HL-60 (cell line): Measurements from ENCODE around the gene DPEP2.

ENCODE experiments used
- GABPA ChIP-seq: IDR thresholded peaks from 2 replicates; pipeline ENCODE4 v1.6.1; 2012; ENCODE audit warnings: low read depth
- POLR2AphosphoS5 ChIP-seq: IDR thresholded peaks from 2 replicates; pipeline ENCODE4 v1.6.1; 2012; ENCODE audit warnings: low read depth
- TF ChIP-seq, protein P1 (sequence below): IDR thresholded peaks from 2 replicates; pipeline ENCODE4 v1.6.1; 2012; ENCODE audit warnings: low read depth; ENCODE audit not compliant: insufficient replicate concordance
- TF ChIP-seq, protein P2 (sequence below): IDR thresholded peaks from one replicate; pipeline ENCODE4 v1.5.1; 2011; ENCODE audit warnings: low read length, control low read depth, inconsistent platforms; ENCODE audit not compliant: insufficient read depth

DNA sequence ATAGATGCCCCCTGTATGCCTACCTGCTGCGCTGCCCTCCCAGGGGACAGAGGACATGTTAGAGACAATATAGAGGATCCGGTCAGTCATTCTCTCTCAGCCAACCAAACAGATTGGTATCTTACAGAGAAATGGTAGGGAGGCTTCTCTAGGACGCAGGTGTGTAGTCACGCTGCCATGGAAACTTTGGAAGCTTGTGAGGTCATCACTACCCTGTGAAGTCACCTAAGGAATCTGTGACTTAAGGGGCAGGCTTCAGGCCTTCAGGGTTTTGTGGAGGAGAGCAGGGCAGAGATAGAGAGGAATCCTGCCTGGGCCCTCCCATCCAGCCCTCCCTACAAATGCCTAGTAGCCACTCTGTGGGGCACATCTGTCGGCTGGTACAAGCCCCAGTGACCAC, 16.4 kb upstream of the DPEP2 start, which contains the start of gene DPEP2NB:
- TF ChIP-seq, protein P1, sequence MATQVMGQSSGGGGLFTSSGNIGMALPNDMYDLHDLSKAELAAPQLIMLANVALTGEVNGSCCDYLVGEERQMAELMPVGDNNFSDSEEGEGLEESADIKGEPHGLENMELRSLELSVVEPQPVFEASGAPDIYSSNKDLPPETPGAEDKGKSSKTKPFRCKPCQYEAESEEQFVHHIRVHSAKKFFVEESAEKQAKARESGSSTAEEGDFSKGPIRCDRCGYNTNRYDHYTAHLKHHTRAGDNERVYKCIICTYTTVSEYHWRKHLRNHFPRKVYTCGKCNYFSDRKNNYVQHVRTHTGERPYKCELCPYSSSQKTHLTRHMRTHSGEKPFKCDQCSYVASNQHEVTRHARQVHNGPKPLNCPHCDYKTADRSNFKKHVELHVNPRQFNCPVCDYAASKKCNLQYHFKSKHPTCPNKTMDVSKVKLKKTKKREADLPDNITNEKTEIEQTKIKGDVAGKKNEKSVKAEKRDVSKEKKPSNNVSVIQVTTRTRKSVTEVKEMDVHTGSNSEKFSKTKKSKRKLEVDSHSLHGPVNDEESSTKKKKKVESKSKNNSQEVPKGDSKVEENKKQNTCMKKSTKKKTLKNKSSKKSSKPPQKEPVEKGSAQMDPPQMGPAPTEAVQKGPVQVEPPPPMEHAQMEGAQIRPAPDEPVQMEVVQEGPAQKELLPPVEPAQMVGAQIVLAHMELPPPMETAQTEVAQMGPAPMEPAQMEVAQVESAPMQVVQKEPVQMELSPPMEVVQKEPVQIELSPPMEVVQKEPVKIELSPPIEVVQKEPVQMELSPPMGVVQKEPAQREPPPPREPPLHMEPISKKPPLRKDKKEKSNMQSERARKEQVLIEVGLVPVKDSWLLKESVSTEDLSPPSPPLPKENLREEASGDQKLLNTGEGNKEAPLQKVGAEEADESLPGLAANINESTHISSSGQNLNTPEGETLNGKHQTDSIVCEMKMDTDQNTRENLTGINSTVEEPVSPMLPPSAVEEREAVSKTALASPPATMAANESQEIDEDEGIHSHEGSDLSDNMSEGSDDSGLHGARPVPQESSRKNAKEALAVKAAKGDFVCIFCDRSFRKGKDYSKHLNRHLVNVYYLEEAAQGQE: no peak
- TF ChIP-seq, protein P2, sequence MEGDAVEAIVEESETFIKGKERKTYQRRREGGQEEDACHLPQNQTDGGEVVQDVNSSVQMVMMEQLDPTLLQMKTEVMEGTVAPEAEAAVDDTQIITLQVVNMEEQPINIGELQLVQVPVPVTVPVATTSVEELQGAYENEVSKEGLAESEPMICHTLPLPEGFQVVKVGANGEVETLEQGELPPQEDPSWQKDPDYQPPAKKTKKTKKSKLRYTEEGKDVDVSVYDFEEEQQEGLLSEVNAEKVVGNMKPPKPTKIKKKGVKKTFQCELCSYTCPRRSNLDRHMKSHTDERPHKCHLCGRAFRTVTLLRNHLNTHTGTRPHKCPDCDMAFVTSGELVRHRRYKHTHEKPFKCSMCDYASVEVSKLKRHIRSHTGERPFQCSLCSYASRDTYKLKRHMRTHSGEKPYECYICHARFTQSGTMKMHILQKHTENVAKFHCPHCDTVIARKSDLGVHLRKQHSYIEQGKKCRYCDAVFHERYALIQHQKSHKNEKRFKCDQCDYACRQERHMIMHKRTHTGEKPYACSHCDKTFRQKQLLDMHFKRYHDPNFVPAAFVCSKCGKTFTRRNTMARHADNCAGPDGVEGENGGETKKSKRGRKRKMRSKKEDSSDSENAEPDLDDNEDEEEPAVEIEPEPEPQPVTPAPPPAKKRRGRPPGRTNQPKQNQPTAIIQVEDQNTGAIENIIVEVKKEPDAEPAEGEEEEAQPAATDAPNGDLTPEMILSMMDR: no peak
- no peak for TF ChIP-seq POLR2AphosphoS5
- no peak for TF ChIP-seq GABPA
